GM12878 (cell line): Measurements from ENCODE around the gene TATDN2. TPM values are rescaled to one million over a fixed set of nuclear protein-coding genes. Genes with fewer than 3 reads are reported as not detected.

Source experiments
- ATAC-seq: fragments of 200-7000 bp; cut with Tn5 transposase; 3 replicates; pipeline ENCODE4 v1.9.1; 2020; ENCODE audit warnings: mild to moderate bottlenecking, moderate library complexity
- BruUV-seq: library from RNA; stranded (reverse); fragments of 400-500 nt; replicated peaks from 2 replicates; lab custom pipeline; 2021; lab: Mats Ljungman, UMichigan
- CTCF ChIA-PET: fragments of 300-600 bp; sonication (Branson Sonifier 250); formaldehyde crosslinking; extraction: SDS; loops from one replicate; lab custom pipeline; 2021; ENCODE audit warnings: inconsistent platforms; lab: Yijun Ruan, JAX
- POLR2A ChIA-PET: fragments of 350-600 bp; formaldehyde crosslinking; extraction: SDS; loops from one replicate; lab custom pipeline; 2021; ENCODE audit warnings: inconsistent platforms; lab: Charles Lee
- RAD21 ChIA-PET: fragments of 300-600 bp; sonication (Branson Sonifier 250); formaldehyde crosslinking; loops from one replicate; lab custom pipeline; 2023; ENCODE audit warnings: antibody characterized with exemption; ENCODE audit not compliant: unreplicated experiment; lab: Charles Lee
- SMC1A ChIA-PET: fragments of 300-600 bp; sonication (Branson Sonifier 250); formaldehyde crosslinking; loops from one replicate; lab custom pipeline; 2023; ENCODE audit not compliant: unreplicated experiment, uncharacterized antibody; lab: Charles Lee
- DNase-seq: peaks from one replicate; pipeline ENCODE4 v3.0.0-alpha.2; 2011; ENCODE audit warnings: low read depth, low spot score
- FAIRE-seq: peaks from 3 replicates; lab custom pipeline; 2011; peaks lifted over from hg19 to GRCh38; lab: Jason Lieb, UNC
- H2AFZ ChIP-seq: 2 replicates; pipeline ENCODE4 v1.6.0; 2011; ENCODE audit warnings: low read depth, low read length, control low read depth; ENCODE audit not compliant: control insufficient read depth
- H3K27ac ChIP-seq: 2 replicates; pipeline ENCODE4 v1.5.1; 2011; ENCODE audit warnings: control low read depth; ENCODE audit not compliant: control insufficient read depth, insufficient read depth
- H3K27me3 ChIP-seq, 2 experiments: replicated peaks in 1 of 2; 2 replicates each; pipeline versions ENCODE4 v1.6.0 to v1.6.1; 2011; ENCODE audit warnings: low read length in 1 of 2; ENCODE audit not compliant: control insufficient read depth in 2 of 2, insufficient read depth in 2 of 2
- H3K36me3 ChIP-seq, 2 experiments: 2 replicates each; pipeline ENCODE4 v1.5.1; 2011; ENCODE audit warnings: low read length in 1 of 2; ENCODE audit not compliant: control insufficient read depth in 2 of 2, insufficient read depth in 2 of 2
- H3K4me1 ChIP-seq: 2 replicates; pipeline ENCODE4 v1.6.1; 2011; ENCODE audit warnings: mild to moderate bottlenecking, low read length, moderate library complexity, mixed read lengths; ENCODE audit not compliant: control insufficient read depth, insufficient read depth
- H3K4me2 ChIP-seq: 2 replicates; pipeline ENCODE4 v1.6.0; 2011; ENCODE audit warnings: control low read depth; ENCODE audit not compliant: control insufficient read depth, insufficient read depth
- H3K4me3 ChIP-seq: fragments of 200-600 bp; sonication (generic); 2 replicates; pipeline ENCODE4 v1.5.1; 2016
- H3K79me2 ChIP-seq: 2 replicates; pipeline ENCODE4 v1.6.0; 2011; ENCODE audit warnings: low read length; ENCODE audit not compliant: control insufficient read depth, insufficient read depth
- H3K9ac ChIP-seq: 2 replicates; pipeline ENCODE4 v1.8.0; 2011; ENCODE audit warnings: low read length, control low read depth, mixed read lengths; ENCODE audit not compliant: control insufficient read depth, insufficient read depth
- H3K9me3 ChIP-seq: replicated peaks from 3 replicates; pipeline ENCODE4 v1.5.1; 2011; ENCODE audit warnings: mild to moderate bottlenecking, low read length; ENCODE audit not compliant: control insufficient read depth, insufficient read depth
- H4K20me1 ChIP-seq: 2 replicates; pipeline ENCODE4 v1.6.0; 2011; ENCODE audit not compliant: control insufficient read depth, insufficient read depth
- ATF7 ChIP-seq: fragments of 450-650 bp; IDR thresholded peaks from 2 replicates; pipeline ENCODE4 v1.6.1; 2016; ENCODE audit warnings: low read depth, mild to moderate bottlenecking
- BRCA1 ChIP-seq: IDR thresholded peaks from 2 replicates; pipeline ENCODE4 v1.6.1; 2011; ENCODE audit warnings: low read depth, low read length, improper control_type of control experiment
- CBX5 ChIP-seq: sonication (generic); IDR thresholded peaks from 2 replicates; pipeline ENCODE4 v1.6.1; 2016; ENCODE audit warnings: low read depth, moderate library complexity, mild to moderate bottlenecking, inconsistent platforms
- E2F4 ChIP-seq: IDR thresholded peaks from 2 replicates; pipeline ENCODE4 v1.6.1; 2012; ENCODE audit warnings: low read depth, low read length, improper control_type of control experiment
- EZH2 ChIP-seq: IDR thresholded peaks from 2 replicates; pipeline ENCODE4 v1.6.1; 2012; ENCODE audit warnings: low read depth, mild to moderate bottlenecking, control low read depth, inconsistent platforms, low read length, borderline replicate concordance; ENCODE audit not compliant: control insufficient read depth
- KAT2A ChIP-seq: conservative IDR thresholded peaks from 2 replicates; pipeline ENCODE4 v1.6.1; 2011; ENCODE audit warnings: low read depth, low read length; ENCODE audit not compliant: control insufficient read depth
- KDM1A ChIP-seq: fragments of 200-600 bp; sonication (generic); IDR thresholded peaks from 2 replicates; pipeline ENCODE4 v1.6.1; 2016; ENCODE audit warnings: borderline replicate concordance
- LARP7 ChIP-seq: fragments of 450-650 bp; IDR thresholded peaks from 2 replicates; pipeline ENCODE4 v1.6.1; 2017; ENCODE audit warnings: mild to moderate bottlenecking
- SIX5 ChIP-seq: IDR thresholded peaks from 2 replicates; pipeline ENCODE4 v1.6.1; 2011; ENCODE audit warnings: mild to moderate bottlenecking, low read depth, low read length, moderate library complexity; ENCODE audit not compliant: severe bottlenecking
- SMARCA5 ChIP-seq: fragments of 450-650 bp; IDR thresholded peaks from 2 replicates; pipeline ENCODE4 v1.6.1; 2017; ENCODE audit warnings: mild to moderate bottlenecking
- SREBF1 ChIP-seq: IDR thresholded peaks from 2 replicates; pipeline ENCODE4 v1.6.1; 2012; ENCODE audit warnings: mild to moderate bottlenecking, low read length
- SUZ12 ChIP-seq: fragments of 200-600 bp; sonication (generic); IDR thresholded peaks from one replicate; pipeline ENCODE4 v1.6.1; 2018; ENCODE audit warnings: antibody characterized with exemption, mild to moderate bottlenecking; ENCODE audit not compliant: unreplicated experiment
- TCF3 ChIP-seq: IDR thresholded peaks from 2 replicates; pipeline ENCODE4 v1.6.1; 2012; ENCODE audit warnings: low read depth, mild to moderate bottlenecking, low read length, borderline replicate concordance; ENCODE audit not compliant: insufficient read depth
- ZNF217 ChIP-seq: fragments of 450-650 bp; IDR thresholded peaks from 2 replicates; pipeline ENCODE4 v1.6.1; 2017; ENCODE audit warnings: antibody characterized with exemption, mild to moderate bottlenecking
- WGBS: methylation state at CpG from one replicate; pipeline ENCODE4 v1.1.6; 2016; ENCODE audit warnings: low lambda C conversion rate; ENCODE audit not compliant: insufficient replicate concordance, insufficient coverage; ENCODE audit errors: missing lambda C conversion rate; 5-methylcytosine and 5-hydroxymethylcytosine counted together
- in situ Hi-C: fragments of 300-500 bp; cut with MboI; formaldehyde crosslinking; loops from 9 replicates; pipeline ENCODE4 v1.14.3; 2018; ENCODE audit warnings: mixed read lengths
- intact Hi-C: fragments of 100-400 bp; cut with micrococcal nuclease; formaldehyde crosslinking; loops from one replicate; pipeline ENCODE4 v1.14.2; 2022; ENCODE audit not compliant: unreplicated experiment
- polyA plus RNA-seq, 11 experiments: library from polyadenylated mRNA; depleted of rRNA in 4 of 11; unstranded in 6 of 11; stranded (reverse) in 5 of 11; fragments of >200 nt; fragmentation: Nextera tagmentation in 4 of 11; fragmentation: Illumina TruSeq in 1 of 11; extraction: Ambion mirVana in 4 of 11; extraction: Trizol in 1 of 11; gene quantifications; 1 replicate in 1 of 11; 2 replicates in 10 of 11; pipeline versions ENCODE4 v1.2.1 to v1.2.3, GENCODE V29; 2011 to 2016; ENCODE audit warnings: inconsistent platforms in 2 of 11, missing spikeins in 2 of 11, low read depth in 1 of 11
- total RNA-seq, 4 experiments: library from RNA; depleted of rRNA in 3 of 4; stranded (reverse); fragments of >200 nt in 3 of 4; fragmentation: Illumina TruSeq in 1 of 4; extraction: Trizol in 1 of 4; gene quantifications; 2 replicates each; pipeline versions ENCODE4 v1.2.1 to v1.2.3, GENCODE V29; 2013 to 2021
- TF ChIP-seq, protein P1 (sequence below): IDR thresholded peaks from 2 replicates; pipeline ENCODE4 v1.6.1; 2011; ENCODE audit warnings: borderline replicate concordance, low read depth, mild to moderate bottlenecking, moderate library complexity, low read length; ENCODE audit not compliant: insufficient read depth, poor library complexity, severe bottlenecking

The TATDN2 gene
- total and polyA plus RNA-seq, 10 of the 15 experiments (the other 5 are each of a cell fraction or from before 2014, with no cell fraction given), result 4.2 to 36.5 (median 15.8) TPM

GRCh38 chr3:10277115-10277625, 28.9 kb downstream of the TATDN2 start:
- Histone ChIP-seq H3K27me3 (no peaks in the 10 kb centered on the region), H4K20me1 (no peaks in the 10 kb centered on the region; the same call in none of the 2 replicates), H3K4me1 (peaks cover 4% of the 10 kb centered on the region; the same call in 1 of the 2 replicates), H3K9me3 (no peaks in the 10 kb centered on the region), H3K27ac (no peak overlapping the region), H2AFZ (no peak overlapping the region), H3K36me3 (peaks cover 31 to 43% of the 10 kb centered on the region in 2 experiments; a peak in 3 of 4 replicates), H3K9ac (no peak overlapping the region), H3K4me2 (no peak overlapping the region), H3K79me2 (peaks cover 25% of the 10 kb centered on the region), H3K4me3 (no peak overlapping the region)
- POLR2A ChIA-PET, result no interaction called here
- SMC1A ChIA-PET, result no interaction called here
- CTCF ChIA-PET, result no interaction called here
- WGBS, result 98% methylated on average over 3 of the region's 3 CpGs
- RAD21 ChIA-PET, result no interaction called here
- in situ Hi-C loops, result no loop called here
- TF ChIP-seq KAT2A, result no peak
- TF ChIP-seq, protein P1, sequence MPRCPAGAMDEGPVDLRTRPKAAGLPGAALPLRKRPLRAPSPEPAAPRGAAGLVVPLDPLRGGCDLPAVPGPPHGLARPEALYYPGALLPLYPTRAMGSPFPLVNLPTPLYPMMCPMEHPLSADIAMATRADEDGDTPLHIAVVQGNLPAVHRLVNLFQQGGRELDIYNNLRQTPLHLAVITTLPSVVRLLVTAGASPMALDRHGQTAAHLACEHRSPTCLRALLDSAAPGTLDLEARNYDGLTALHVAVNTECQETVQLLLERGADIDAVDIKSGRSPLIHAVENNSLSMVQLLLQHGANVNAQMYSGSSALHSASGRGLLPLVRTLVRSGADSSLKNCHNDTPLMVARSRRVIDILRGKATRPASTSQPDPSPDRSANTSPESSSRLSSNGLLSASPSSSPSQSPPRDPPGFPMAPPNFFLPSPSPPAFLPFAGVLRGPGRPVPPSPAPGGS, result no peak
- TF ChIP-seq SUZ12, result no peak
- BruUV-seq, result no TSS peak
- FAIRE-seq (no peak), ATAC-seq (no peak), DNase-seq (no peak)
- intact Hi-C loops, result no loop called here

GRCh38 chr3:10278501-10278900, 30.2 kb downstream of the TATDN2 start:
- intact Hi-C loops, result no loop called here
- SMC1A ChIA-PET, result no interaction called here
- RAD21 ChIA-PET, result no interaction called here
- in situ Hi-C loops, result no loop called here
- no peak overlapping the region for H3K4me3 ChIP-seq
- no peak overlapping the region for H3K4me2 ChIP-seq
- H4K20me1 ChIP-seq, result no peaks in the 10 kb centered on the region; the same call in 1 of the 2 replicates
- CTCF ChIA-PET, result no interaction called here
- no peaks in the 10 kb centered on the region for H3K9me3 ChIP-seq
- no peak for ATAC-seq
- H3K36me3 ChIP-seq, result peaks cover 30 to 33% of the 10 kb centered on the region in 2 experiments; a peak in 3 of 4 replicates
- POLR2A ChIA-PET, result interaction anchor here (0.6 kb wide), 1 partner anchor 13 kb away, joined by 4 read pairs; no protein-coding TSS in a partner anchor
- peaks cover 17% of the 10 kb centered on the region for H3K79me2 ChIP-seq
- no peak overlapping the region for H3K27ac ChIP-seq
- no peak for DNase-seq
- 100% methylated on average over 1 of the region's 1 CpG for WGBS
- H3K4me1 ChIP-seq, result peaks cover 4% of the 10 kb centered on the region; the same call in 1 of the 2 replicates
- BruUV-seq, result no TSS peak
- no peak overlapping the region for H3K9ac ChIP-seq
- no peak for FAIRE-seq
- H2AFZ ChIP-seq, result no peak overlapping the region
- no peaks in the 10 kb centered on the region for H3K27me3 ChIP-seq
- TF ChIP-seq BRCA1 (no peak), E2F4 (no peak), ZNF217 (no peak), EZH2 (no peak), LARP7 (no peak), SMARCA5 (no peak), SREBF1 (no peak), SIX5 (no peak), KDM1A (no peak), ATF7 (no peak), TCF3 (no peak), CBX5 (no peak)
